ENCODE results near the gene RHOT1.
A peak's percentile ranks its signal among the peaks of the same experiment; 100 is the strongest.
"Not testable (repeated sequence)": the region's sequence is repeated elsewhere in the genome, so short reads cannot be mapped to it uniquely, and the experiment has no call there.

The RHOT1 gene

DNA sequence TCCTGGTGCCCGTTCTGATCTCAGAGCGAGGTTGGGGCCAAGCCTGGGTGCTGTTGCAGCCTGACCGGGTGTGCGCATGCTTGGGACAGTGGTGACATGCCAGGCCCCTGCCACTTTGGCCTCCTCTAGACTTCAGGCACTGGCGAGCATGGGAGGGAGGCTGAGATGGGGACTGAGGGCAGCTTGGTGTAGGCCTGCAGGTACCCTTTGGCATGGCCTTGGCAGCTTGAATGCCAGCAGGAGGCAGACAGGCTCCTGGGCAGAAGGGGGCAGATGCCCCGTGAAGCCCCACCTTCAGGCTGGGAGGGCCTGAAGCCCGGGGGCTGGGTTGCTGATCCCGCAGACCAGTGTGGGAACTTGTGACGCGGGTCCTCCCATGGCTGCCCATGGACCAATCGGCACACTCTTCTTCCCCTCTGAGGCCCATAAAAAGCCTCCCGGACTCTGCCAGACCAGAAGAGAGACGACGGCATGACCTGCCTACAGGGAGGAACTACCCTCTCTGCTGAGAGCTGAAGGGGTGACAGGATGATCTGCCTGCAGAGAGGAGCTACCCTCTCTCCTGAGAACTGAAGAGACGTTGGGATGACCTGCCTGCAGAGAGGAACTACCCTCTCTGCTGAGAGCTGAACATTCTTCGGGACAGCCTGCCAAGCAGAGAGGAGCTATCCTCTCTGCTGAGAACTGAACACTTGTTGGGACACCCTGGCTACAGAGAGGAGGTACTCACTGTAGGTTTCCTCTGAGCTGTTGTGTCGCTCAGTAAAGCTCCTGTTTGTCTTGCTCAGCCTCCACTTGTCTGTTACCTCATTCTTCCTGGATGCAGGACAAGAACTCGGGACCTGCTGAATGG, 17.5 kb downstream of the RHOT1 start:
- no peak for DNase-seq (ENCODE audit: low read depth)

DNA sequence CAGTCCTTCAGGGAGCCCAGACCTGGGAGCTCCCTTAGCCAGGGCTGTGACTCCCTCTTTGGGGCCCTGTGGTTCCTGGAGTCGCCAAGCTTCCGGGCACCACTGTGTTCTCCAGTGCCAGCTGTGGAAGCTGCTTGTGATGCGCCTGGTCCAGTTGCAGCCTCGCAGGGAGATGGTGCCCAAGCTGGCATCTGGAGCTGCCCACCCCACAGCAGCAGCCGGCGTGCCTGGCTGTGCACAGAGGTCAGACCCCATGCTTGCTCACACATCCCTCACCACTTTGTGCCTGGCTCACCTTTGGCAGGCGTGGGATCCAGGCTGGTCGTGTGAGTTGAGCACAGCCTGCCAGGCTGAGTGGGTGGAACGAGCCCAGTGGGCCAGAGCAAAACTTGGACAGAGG, 18.2 kb downstream of the RHOT1 start:
- no peak for DNase-seq (ENCODE audit: low read depth)

DNA sequence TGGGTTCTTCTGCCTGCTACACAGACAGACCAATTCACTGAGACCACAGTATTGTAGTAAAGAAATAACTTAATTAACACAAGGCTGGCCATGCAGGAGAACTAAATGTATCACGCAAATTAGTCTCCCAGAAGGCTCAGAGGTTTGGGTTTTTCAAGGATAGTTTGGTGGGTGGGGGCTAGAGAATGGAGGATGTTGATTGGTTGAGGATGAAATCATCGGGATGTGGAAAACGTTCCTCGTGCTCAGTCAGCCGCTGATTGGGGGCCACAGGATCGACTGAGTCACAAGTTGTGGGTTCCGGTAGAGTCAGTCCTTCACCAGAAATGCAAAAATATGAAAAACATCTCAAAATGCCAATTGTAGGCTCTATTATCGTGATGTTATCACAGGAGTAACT, 18.7 kb downstream of the RHOT1 start:
- DNase-seq (ENCODE audit: low read depth): peak; percentile 81

DNA sequence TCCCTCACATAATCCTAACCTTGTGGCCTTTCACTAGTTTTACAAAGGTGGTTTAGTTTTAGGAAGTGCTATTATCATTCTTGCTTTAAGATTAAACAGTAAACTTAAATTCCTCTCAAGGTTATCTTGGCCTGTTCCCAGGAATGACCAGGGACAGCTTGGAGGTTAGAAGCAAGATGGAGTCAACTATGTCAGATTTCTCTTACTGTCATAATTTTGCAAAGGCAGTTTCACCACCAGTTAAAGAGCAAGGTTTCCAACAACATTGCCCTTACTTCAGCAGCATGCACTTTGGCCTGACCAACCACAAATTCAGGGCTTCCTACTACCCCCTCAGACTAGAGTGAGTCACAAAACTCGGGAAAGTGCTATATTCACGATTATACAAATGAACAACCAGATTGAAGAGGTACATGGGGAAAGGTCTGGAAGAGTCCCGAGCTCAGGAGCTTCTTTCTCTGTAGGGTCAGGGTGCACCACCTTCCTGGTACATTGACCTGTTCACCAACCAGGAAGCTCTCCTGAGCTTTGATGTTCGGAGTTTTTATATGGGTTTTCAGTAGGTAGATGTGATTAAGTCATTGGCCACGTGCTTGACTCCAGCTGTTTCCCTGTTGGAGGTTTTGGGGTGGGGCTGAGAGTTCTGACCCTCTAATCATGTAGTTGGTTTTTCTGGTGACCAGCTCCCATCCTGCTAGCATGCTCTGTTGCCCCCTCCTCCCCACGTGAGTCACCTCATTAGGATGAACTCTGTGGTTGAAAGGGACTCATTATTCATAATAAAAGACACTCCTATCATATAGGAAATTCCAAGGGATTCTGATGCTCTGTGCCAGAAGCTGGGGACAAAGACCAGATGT, 19.4 kb downstream of the RHOT1 start:
- peak; percentile 82 for DNase-seq (ENCODE audit: low read depth)

DNA sequence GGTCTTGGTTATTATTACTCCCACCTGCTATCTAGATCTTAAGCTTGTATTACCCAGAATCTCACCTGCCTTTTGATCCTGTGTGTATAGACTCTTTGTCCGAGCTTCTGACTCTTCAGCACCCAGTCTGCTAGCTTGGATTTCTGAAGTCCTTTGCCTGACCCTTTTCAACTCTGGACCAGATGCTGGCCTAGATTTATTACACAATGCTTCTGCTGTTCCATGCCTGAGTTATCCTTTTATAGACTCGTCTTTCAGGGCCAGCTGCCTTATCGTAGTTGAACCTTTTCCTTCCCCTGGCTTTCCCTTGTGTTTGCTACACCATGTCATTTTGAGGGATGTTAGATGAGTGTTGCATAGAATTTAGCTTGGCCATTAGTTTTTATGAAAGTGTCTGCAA, 32.6 kb downstream of the RHOT1 start:
- no peak for DNase-seq (ENCODE audit: low read depth)

DNA sequence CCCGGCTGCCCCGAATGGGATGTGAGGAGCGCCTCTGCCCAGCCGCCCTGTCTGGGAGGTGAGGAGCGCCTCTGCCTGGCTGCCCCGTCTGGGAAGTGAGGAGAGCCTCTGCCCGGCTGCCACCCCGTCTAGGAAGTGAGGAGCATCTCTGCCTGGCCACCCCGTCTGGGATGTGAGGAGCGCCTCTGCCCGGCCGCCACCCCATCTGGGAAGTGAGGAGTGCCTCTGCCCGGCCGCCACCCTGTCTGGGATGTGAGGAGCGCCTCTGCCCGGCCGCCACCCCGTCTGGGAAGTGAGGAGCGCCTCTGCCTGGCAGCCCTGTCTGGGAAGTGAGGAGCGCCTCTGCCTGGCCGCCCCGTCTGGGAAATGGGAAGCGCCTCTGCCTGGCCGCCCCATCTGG, 36.4 kb downstream of the RHOT1 start:
- not testable (repeated sequence) for DNase-seq (ENCODE audit: low read depth)

DNA sequence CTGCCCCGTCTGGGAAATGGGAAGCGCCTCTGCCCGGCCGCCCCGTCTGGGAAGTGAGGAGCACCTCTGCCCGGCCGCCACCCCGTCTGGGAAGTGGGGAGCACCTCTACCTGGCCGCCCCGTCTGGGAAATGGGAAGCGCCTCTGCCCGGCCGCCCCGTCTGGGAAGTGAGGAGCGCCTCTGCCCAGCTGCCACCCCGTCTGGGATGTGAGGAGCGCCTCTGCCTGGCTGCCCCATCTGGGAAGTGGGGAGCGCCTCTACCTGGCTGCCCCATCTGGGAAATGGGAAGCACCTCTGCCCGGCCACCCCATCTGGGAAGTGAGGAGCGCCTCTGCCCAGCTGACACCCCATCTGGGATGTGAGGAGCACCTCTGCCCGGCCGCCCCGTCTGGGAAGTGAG, 36.8 kb downstream of the RHOT1 start:
- not testable (repeated sequence) for DNase-seq (ENCODE audit: low read depth)

DNA sequence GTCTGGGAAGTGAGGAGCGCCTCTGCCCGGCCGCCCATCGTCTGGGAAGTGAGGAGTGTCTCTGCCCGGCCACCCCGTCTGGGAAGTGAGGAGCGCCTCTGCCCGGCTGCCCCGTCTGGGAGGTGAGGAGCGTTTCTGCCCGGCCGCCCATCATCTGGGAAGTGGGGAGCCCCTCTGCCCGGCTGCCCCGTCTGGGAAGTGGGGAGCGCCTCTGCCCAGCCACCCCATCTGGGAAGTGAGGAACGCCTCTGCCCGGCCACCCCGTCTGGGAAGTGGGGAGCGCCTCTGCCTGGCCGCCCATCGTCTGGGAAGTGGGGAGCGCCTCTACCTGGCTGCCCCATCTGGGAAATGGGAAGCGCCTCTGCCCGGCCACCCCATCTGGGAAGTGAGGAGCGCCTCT, 37.2 kb downstream of the RHOT1 start:
- DNase-seq (ENCODE audit: low read depth): not testable (repeated sequence)

DNA sequence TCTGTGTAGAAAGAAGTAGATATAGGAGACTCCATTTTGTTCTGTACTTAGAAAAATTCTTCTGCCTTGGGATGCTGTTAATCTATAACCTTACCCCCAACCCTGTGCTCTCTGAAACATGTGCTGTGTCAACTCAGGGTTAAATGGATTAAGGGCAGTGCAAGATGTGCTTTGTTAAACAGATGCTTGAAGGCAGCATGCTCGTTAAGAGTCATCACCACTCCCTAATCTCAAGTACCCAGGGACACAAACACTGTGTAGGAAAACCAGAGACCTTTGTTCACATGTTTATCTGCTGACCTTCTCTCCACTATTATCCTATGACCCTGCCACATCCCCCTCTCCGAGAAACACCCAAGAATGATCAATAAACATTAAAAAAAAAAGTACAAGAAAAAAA, 38.0 kb downstream of the RHOT1 start:
- not testable (repeated sequence) for DNase-seq (ENCODE audit: low read depth)

DNA sequence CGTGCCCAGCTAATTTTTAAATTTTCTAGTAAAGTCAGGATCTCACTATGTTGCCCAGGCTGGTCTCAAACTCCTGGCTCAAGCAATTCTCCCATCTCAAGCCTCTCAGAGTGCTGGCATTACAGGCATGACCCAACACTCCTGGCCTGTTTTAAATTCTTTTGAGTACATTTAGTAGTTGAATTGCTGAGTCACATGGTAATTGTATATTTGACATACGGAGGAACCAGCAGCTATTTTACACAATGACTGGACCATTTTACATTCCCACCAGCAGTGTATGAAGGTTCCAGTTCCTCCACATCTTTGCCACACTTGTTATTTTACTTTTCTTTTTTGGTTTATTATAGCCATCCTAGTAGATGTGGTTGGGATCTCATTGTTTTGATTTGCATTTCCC, 43.6 kb downstream of the RHOT1 start:
- no peak for DNase-seq (ENCODE audit: low read depth)

DNA sequence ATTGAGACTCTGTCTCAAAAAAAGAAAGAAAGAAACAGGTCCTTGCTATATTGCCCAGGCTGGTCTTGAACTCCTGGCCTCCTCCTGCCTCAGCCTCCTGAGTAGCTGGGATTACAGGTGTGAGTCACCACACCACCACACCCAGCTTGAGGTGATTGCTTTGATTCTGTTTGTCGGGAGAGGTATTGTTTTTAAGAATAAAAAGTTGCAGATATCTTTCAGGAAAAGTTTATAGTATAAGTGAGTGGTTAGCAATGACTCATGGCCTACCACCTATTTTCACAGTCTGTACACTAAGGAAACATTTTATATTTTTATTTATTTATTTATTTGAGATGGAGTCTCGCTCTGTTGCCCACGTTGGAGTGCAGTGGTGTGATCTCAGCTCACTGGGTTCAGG, 45.0 kb downstream of the RHOT1 start:
- no peak for DNase-seq (ENCODE audit: low read depth)

DNA sequence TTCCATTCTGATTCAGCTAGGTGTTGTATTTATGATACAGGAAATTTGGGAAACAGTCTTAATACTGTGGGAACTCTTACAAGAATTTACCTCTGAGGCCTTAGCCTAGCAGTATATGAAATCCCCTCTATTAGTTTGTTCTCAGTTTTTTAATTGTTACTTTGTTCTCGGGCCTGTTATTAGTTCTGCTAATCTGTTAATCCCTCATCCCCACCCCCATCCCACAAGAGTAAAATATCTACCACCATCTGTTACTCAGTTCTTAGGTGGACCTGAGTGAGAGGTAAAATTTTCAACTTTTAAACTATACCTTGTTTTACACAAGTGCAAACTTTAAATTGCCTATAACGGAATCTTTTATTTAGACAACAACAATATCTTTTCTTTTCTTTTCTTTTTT, 47.0 kb downstream of the RHOT1 start:
- no peak for DNase-seq (ENCODE audit: low read depth)

DNA sequence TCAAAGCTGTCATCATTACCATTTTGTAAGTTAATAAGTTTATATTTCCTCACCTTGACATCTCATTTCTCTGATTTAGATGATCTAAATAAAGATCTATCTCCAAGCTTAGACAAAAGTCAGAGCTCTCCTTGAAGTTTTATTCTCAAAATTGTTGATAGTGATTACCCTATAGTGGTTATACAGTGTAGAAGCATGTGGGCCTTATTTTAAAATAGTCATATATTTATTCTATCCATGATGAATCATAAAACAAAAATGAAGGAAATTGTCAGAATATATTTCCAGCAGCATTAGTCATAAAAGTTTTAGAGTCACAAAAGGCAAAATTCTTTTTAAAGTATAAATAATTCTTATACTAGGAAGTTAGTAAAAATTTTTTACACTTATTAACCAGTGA, 49.0 kb downstream of the RHOT1 start:
- DNase-seq (ENCODE audit: low read depth): no peak

DNA sequence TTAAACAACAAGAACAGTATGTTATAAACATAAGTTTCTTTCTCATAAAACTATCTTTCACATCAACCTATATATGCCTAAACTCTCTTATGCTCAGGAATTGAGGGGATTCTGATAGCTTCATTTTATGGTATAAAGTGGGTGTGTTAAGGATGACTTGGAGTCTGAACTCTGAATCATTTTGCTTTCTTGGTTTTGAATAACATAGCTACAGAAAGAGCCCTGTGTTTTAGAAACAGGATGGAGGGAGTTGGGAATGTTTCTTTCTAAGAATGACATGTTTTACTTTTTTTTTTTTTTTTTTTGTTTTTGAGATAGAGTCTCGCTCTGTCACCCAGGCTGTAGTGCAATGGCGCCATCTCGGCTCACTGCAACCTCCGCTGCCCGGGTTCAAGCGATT, 50.1 kb downstream of the RHOT1 start:
- DNase-seq (ENCODE audit: low read depth): no peak

DNA sequence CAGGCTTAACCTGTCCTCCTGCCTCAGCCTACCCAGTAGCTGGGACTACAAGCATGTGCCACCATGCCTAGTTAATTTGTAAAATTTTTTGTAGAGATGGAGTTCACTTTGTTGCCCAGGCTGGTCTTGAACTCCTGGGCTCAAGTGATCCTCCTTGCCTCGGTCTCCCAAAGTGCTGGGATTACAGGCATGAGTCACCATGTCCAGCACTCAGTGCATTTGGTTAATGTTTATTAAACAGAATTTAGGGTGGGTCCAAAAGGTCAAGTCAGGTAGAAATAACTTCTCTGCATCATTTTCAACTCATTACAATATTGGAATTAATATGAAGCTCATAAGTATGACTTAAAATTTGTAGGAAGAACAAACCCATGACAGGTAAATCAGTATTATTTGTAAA, 55.7 kb downstream of the RHOT1 start:
- no peak for DNase-seq (ENCODE audit: low read depth)

DNA sequence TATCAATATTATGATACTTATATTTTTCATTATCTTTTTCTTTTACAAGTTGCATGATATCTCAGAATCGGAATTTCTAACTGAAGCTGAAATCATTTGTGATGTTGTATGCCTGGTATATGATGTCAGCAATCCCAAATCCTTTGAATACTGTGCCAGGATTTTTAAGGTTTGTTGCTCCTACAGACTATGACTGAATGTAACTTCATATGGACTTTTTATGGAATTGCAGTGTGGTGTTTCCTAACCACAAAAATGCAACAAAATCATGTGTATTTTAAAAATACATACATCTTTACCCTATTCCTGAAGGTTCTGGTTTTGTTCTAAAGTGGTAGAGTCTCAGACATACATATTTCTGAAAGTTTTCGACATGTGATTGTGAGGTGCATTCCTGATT, 64.6 kb downstream of the RHOT1 start:
- DNase-seq (ENCODE audit: low read depth): no peak

DNA sequence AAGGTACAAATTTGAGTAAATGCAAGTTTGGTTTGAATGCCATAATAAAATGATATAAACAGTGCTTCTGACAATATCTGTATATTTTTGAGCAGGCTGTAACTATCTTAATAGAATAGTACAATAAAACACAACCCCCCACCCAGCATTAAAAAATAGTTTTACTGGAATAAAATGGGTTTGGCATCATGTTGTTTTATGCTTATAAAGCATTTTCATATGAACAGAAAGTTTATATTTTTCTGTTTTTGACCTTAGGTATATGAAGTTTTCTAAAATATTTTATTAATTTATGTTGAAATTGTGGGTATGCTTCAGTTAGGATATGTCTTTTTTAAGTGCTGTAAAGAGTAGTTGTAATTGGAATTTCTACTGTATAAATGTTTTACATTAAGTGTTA, 66.1 kb downstream of the RHOT1 start:
- DNase-seq (ENCODE audit: low read depth): no peak

DNA sequence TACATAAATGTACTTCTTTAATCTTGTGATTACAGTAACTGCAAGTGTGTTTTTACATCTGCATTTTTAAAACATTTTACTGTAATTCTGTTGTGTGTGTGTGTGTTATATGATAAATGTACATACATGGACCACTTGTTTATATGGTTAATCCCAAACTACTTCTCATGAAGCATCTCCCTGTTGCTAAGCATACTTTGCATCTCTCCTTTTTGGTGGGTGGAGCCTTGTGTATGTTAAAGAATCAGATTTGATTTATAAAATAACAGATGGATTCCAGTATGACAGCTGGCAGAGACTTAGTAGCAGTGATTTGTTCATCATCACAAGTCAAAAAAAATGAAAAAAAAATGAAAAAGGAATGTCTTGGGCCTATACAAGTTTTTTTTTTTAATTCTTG, 67.3 kb downstream of the RHOT1 start:
- no peak for DNase-seq (ENCODE audit: low read depth)

DNA sequence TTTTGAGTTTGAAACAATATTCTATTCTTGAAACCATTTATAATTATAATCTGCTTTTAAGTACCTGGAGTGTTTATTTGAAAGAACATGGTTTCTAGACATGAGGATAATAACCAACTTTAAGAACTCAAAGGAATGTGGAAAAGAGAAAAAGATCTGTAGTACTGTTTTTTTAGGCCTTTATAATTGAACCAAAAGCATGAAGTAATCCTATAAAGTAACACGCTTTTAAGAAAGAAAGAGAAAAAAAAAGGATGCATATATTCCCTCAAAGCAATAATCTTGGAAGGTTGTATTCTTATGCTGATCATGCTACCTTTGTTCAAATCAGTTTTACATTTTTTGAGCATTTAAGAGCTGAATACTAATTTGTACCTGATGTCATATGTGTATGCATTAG, 69.4 kb downstream of the RHOT1 start:
- DNase-seq (ENCODE audit: low read depth): no peak

DNA sequence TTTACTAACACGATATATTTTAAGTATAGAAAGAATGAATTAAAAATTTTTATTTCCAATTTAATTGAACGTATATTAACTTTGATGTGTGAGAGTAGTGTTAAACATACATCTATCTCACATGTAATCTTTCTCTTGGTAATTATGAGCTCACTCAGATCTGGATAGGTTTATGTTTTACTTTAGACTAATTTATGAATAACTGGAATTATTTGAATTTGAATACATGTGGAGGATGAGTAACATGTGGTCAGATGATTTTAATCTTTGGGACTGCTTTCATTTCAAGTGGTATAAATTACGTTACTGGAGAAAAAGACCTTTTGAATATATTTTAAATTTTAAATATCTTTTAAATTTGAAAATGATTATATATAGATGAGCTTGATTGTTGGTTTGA, 73.4 kb downstream of the RHOT1 start:
- DNase-seq (ENCODE audit: low read depth): no peak

DNA sequence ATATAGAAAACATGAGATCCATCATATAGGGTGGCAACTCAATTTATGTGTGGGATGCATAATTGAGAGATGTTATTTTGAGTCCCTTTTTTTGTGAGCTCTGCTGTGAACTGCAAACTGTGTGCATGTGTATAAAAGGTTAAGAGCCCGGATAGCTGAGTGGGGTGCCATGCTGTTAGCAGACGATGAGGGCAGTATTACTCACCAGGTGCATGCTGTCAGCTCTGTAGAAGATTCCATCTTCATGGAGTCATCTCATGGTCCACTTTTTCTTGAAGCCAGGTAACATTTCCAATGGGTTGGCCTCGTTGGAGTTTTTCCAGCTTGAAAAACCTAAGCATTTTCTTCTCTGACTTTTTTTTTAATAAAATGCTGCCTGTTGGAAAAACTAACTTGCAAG, 80.3 kb downstream of the RHOT1 start:
- no peak for DNase-seq (ENCODE audit: low read depth)

DNA sequence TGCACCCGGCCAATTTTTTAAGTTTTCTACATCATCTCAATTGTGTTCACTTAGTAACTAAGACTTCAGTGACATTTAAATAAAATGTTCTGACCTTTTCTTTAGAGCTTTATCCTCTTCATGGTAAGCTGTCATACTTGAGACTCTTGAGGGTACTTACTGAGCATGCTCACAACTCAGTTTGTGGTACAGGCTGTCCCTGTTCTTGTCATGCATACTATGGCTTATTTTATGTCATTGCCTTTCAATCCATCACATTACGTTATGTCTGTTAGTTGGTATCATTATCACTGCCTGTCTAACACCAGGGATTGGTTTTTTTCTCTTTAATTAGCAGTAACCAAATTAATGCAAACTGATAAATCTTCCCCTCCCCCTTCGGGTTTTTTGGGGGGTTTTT, 81.4 kb downstream of the RHOT1 start:
- DNase-seq (ENCODE audit: low read depth): no peak

DNA sequence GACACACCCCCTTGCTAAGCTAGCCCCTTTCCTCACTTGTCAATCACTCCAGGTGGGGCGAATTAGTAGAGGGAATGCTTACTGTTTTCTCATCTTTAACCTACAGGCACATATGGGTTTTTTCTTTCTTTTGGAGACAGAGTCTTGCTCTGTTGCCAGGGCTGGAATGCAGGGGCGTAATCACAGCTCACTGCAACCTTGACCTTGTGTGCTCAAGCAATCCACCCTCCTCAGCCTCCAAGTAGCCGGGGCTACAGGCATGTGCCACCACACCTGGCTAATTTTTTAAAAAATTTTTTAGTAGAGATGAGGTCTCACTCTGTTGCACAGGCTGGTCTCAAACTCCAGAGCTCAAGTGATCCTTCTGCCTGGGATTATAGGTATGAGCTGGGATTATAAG, 84.6 kb downstream of the RHOT1 start:
- no peak for DNase-seq (ENCODE audit: low read depth)

All from non-pigmented ciliary epithelial cell (primary cell).